CMK (cell line): ENCODE data around the gene DHRS1.

Experiments
- DNase-seq: peaks from one replicate; pipeline ENCODE4 v3.0.0-alpha.2; 2010; ENCODE audit warnings: low read depth

The DHRS1 gene

GRCh38 chr14:24309538-24310264, 10.1 kb upstream of the DHRS1 start, which contains the start of gene LTB4R2:
Gene LTB4R2 (plus strand): TSS chr14:24310140. CDS start chr14:24310665, 525 bp downstream.
- DNase-seq = no peak

DNA sequence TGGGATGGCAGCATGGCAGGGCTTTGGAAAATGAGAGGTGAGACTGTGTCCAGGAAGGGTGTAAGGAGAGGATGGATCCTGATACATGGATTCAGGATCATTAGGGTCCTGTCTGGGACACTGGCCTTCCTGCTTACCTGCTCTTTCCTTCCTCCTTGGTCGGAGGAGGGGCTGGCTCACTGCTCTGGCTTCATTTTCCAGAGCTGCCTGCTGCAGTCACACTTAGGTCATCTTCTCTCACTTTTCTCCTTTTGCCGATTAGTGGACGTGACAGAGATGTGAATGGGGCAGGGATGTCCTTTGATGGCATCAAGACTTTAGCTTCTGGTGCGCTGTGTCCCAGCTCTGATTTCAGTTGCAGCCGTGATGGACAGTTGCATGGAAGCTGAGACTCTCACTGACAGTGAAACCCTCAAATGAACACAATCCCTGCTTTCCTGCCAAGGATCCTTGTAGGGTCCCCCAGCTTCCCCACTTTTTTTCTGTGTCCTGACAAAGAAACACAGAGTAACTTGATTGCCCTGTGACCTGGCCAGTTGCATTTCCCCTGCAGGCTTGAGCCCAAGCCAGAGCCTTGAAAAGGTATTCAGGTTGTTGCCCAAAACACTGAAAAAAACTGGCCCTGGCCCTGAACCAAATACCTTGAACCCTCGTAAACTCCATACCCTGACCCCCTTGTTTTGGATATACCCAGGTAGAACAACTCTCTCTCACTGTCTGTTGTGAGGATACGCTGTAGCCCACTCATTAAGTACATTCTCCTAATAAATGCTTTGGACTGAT, 9.0 kb upstream of the DHRS1 start:
- DNase-seq = no peak

- no peak for DNase-seq
Measured at GRCh38 chr14:24307575-24308341, 8.2 kb upstream of the DHRS1 start, which contains the start of gene CIDEB. Gene CIDEB (minus strand): TSS chr14:24307977. CDS start chr14:24307858, 119 bp downstream.

DNA sequence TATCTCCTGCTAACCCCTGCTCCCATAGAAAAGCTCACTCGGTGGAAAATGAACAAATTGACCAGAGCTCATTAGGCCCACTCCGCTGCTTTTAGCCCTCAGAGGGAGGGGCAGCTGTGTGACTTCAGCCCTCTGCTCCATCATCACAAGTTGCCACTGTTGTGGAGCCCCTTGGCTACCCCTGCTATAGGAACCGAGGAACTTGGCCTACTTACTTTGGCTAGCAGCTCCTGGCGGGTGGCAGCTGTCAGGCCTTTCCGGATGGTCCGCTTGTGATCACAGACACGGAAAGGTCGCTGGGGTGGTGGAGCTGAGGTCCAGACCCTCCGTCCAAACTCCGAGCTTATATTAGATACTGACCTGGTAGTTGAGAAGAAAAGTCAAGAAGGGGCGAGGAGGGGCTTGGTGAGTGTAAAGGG, 7.6 kb upstream of the DHRS1 start:
- no peak for DNase-seq

DNA sequence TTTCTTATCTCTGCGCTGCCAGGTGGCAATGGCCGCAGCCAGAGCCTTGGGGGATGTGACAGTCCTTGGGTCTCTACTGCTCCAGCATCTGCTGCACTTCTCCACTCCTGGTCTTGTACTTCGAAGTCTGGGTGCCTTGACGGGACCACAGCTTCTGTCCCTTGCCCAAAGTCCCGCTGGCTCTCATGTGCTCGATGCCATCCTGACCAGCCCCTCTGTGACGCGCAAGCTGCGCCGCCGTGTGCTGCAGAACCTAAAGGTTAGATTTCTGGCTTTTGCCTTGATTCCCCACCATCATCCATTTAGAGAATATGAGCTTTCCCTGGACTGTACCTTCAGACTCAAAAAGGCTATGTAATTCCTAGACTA, 4.4 kb upstream of the DHRS1 start:
- no peak for DNase-seq

GRCh38 chr14:24300326-24300980, 873 bp upstream of the DHRS1 start:
- DNase-seq = no peak

DNA sequence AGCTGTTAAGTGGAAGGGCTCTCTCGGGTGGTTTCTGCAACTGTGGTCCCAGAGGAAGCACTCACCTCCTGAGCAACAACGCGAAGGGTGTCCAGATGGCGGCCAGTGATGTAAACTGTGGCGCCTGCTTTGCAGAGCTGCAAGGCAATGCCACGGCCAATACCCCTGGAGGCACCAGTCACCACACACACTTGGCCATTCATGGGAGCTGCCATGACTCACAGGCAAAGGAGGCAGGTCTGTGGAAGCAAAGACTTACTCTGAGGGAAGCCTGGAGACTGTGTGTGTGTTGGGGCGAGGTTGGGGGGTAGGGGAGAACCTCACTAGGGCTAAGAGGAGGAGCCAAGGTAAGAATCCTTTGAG, 707 bp downstream of the DHRS1 start:
- DNase-seq = no peak

- no peak for DNase-seq
Measured at GRCh38 chr14:24297190-24297964, 2.2 kb downstream of the DHRS1 start.

DNA sequence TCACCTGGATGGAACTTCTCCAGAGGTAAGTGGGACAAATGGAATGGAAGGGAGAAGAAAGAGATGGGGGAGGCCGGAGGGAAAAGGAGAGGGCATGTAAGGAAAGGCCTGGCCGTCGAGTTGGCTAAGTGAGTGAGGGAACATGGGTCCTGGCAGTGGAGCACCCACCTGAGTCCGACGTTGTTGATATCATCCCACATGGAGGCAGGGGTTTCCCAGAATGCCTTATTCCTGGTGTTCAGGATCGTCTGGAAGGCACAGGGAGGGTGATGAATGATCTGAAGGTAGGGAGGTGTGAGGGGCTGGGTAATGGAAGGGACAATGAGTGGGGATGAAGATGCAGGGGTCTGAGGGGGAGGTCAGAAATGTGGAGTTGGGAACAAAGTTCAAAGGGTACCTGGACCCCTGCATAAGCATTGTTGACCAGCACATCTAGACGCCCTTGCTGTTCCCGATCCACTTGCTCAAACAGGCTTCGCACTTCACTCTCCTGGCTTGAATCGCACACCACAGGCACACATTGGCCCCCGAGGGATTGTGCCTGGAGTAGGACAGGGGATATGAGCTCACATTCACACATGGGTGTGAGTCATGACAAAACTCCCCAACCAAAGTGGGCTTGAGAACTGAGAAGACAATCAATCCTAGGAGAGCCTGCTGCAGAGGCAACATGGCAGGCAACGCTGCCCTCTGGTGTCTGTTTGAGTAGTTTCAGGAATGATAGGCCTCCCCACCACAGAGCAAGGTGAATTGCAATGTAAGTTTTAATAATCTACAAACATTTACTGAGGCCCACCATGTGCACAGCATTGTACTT, 3.0 kb downstream of the DHRS1 start:
- no peak for DNase-seq

- DNase-seq = no peak
Measured at GRCh38 chr14:24293525-24293924, 6.1 kb downstream of the DHRS1 start.

- DNase-seq = no peak
Measured at GRCh38 chr14:24292118-24292807, 7.3 kb downstream of the DHRS1 start.

- no peak for DNase-seq
Measured at GRCh38 chr14:24291446-24292117, 8.0 kb downstream of the DHRS1 start.

DNA sequence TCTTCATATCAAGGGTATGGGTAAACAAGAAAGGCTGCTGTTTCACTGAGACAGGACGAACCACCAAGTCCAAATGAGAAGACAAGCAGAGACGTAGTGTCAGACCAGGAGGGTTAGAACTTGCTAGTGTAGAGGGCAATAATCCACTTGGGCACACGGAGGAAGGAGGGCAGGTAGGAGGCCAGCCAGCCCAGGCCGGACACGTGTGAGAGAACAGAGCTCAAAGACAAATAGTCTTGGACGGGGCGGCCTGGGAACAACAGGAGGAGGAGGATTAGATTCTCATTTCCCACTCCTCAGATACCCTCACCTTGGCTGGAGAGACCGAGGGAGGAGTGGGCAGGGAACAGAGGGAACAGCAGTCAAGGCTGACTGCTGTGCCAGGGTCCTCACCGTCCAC, 8.8 kb downstream of the DHRS1 start:
- DNase-seq = no peak

GRCh38 chr14:24289649-24290280, 9.8 kb downstream of the DHRS1 start:
- no peak for DNase-seq

DNA sequence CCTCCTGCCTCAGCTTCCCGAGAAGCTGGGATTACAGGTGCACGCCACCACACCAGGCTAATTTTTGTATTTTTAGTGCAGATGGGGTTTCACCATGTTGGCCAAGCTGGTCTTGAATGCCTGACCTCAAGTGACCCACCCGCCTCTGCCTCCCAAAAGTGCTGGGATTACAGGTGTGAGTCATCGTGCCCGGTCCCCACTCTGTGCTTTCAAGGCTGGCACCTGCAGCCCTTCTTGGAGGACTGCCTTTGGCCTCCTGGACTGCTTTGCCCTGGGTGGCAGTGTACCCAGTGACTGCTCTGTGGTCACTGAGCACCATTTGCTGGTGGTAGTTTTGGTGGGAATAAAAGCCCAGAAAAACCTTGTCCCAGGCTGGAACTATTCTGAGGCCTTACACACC, 12.6 kb downstream of the DHRS1 start:
- DNase-seq = no peak

- DNase-seq = no peak
Measured at GRCh38 chr14:24285351-24285750, 14.2 kb downstream of the DHRS1 start.

- DNase-seq = no peak
Measured at GRCh38 chr14:24284501-24285035, 15.0 kb downstream of the DHRS1 start.

- DNase-seq = no peak
Measured at GRCh38 chr14:24283796-24284460, 15.7 kb downstream of the DHRS1 start.
